ENCODE results near the gene PDE8A.

GRCh38 chr15:85005746-85006145 lies 24.1 kb downstream of the PDE8A start:
- TF ChIP-seq CTCF (IDR thresholded peaks at IDR 0.05) (no peak), POLR2A (IDR thresholded peaks at IDR 0.05) (no peak)

Data from tibial nerve (tissue), 3 donors.